HG02970 (cell line): ENCODE measurements around the gene DMP1.
"Not testable (repeated sequence)": the region's sequence is repeated elsewhere in the genome, so short reads cannot be mapped to it uniquely, and the experiment has no call there.

Experiments used
- ATAC-seq: cut with Tn5 transposase; IDR thresholded peaks from one replicate; pipeline ENCODE4 v1.9.1; 2021; ENCODE audit warnings: mild to moderate bottlenecking, moderate library complexity, moderate number of reproducible peaks; ENCODE audit not compliant: unreplicated experiment, low FRiP score

The DMP1 gene

DNA sequence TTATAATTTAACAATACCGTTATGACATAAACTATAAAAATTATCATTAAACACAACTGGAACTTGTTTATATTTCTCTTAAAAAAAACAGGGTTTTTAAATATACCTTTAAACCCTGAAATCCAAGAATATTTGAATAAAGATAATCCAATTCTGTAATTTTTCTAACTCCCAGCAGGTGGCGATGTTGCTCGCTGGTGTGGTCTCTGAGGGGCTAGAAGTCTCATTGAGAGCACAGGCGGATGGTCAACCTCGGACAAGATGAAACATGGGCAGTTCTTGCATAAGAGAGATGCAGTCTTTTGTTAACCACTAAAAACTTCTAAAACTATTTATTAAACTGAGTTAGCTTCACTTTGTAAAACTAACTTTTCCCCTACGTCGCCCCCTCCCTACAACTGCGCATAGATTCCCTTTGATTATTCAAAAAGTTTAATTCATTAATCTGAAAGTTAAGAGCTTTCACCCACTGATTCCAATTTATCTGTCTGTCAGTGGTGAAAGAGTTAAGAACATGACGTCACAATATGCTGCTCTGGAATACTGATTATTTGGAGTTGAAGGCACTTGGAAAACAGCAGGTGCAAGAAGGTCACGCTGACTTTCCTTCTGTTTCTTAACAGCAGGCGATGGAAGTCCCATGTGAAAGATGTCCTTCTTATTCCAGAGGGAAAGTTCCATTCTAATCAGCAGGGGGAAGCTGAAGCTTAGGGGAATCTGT is 29.5 kb downstream of the DMP1 start:
- ATAC-seq: no peak

DNA sequence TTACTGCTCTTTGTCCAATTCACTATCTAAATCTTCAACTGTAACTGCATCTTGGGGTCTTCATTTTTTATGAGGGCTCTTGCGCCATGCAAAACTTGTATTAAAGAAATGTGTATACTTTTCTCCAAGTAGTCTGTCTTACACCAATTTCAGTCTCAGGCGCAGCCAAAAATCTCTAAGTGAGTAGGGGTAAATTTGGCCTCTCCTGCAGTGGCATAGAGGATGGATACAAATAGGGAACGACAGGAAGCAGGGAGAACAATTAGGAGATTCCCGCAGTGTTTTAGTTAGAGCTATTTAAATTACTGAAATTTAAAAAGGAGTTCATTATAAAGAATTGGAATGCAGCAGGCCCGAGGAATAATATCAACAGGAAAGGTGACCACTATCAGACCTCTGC is 30.2 kb downstream of the DMP1 start:
- ATAC-seq: no peak

GRCh38 chr4:87688316-87688715 is 38.2 kb downstream of the DMP1 start:
- no peak for ATAC-seq

DNA sequence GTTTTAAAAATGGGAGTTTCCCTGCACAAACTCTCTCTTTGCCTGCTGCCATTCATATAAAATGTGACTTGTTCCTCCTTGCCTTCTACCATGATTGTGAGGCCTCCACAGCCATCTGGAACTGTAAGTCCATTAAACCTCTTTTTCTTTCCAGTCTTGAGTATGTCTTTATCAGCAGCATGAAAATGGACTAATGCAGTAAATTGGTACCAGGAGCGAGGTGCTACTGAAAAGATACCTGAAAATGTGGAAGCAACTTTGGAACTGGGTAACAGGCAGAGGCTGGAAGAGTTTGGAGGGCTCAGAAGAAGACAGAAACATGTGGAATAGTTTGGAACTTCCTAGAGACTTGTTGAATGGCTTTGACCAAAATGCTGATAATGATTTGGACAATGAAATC is 40.9 kb downstream of the DMP1 start:
- ATAC-seq: not testable (repeated sequence)

DNA sequence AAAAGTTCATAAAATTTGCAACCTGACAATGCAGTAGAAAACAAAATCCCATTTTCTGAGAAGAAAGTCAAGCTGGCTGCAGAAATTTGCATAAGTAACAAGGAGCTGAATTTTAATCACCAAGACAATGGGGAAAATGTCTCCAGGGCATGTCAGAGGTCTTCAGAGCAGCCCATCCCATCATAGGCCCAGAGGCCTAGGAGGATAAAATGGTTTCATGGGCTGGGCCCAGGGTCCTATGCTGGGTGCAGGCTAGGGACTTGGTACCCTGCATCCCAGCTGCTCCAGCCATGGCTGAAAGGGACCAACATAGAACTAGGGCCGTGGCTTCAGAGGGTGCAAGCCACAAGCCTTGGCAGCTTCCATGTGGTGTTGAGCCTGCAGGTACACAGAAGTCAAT is 42.0 kb downstream of the DMP1 start:
- ATAC-seq: not testable (repeated sequence)

- no peak for ATAC-seq
These were observed 47.2 kb downstream of the DMP1 start for GRCh38 chr4:87697272-87697671.

- ATAC-seq: no peak
These were observed 47.9 kb downstream of the DMP1 start for GRCh38 chr4:87697945-87698344.

- no peak for ATAC-seq
These were observed 48.3 kb downstream of the DMP1 start for GRCh38 chr4:87698394-87698793.

GRCh38 chr4:87704001-87704400 is 53.9 kb downstream of the DMP1 start:
- no peak for ATAC-seq

GRCh38 chr4:87707279-87707918 is 57.3 kb downstream of the DMP1 start:
- no peak for ATAC-seq
